ENCODE data around the gene ALDH18A1.
"Not testable (repeated sequence)": the region's sequence is repeated elsewhere in the genome, so short reads cannot be mapped to it uniquely, and the experiment has no call there.

DNA sequence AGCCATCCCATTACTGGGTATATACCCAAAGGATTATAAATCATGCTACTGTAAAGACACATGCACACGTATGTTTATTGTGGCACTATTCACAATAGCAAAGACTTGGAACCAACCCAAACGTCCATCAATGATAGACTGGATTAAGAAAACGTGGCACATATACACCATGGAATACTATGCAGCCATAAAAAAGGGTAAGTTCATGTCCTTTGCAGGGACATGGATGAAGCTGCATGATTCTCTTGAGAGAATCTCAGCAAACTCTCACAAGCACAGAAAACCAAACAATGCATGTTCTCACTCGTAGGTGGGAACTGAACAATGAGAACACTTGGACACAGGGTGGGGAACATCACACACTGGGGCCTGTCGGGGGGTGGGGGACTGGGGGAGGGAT, 36.1 kb downstream of the ALDH18A1 start:
- TF ChIP-seq, protein P1, sequence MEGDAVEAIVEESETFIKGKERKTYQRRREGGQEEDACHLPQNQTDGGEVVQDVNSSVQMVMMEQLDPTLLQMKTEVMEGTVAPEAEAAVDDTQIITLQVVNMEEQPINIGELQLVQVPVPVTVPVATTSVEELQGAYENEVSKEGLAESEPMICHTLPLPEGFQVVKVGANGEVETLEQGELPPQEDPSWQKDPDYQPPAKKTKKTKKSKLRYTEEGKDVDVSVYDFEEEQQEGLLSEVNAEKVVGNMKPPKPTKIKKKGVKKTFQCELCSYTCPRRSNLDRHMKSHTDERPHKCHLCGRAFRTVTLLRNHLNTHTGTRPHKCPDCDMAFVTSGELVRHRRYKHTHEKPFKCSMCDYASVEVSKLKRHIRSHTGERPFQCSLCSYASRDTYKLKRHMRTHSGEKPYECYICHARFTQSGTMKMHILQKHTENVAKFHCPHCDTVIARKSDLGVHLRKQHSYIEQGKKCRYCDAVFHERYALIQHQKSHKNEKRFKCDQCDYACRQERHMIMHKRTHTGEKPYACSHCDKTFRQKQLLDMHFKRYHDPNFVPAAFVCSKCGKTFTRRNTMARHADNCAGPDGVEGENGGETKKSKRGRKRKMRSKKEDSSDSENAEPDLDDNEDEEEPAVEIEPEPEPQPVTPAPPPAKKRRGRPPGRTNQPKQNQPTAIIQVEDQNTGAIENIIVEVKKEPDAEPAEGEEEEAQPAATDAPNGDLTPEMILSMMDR (IDR thresholded peaks at IDR 0.05) = not testable (repeated sequence)
- TF ChIP-seq, protein P2, sequence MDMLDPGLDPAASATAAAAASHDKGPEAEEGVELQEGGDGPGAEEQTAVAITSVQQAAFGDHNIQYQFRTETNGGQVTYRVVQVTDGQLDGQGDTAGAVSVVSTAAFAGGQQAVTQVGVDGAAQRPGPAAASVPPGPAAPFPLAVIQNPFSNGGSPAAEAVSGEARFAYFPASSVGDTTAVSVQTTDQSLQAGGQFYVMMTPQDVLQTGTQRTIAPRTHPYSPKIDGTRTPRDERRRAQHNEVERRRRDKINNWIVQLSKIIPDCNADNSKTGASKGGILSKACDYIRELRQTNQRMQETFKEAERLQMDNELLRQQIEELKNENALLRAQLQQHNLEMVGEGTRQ (CRISPR knock-in tag; IDR thresholded peaks at IDR 0.05) = not testable (repeated sequence)
- not testable (repeated sequence) for TF ChIP-seq GABPB1 (CRISPR knock-in tag; IDR thresholded peaks at IDR 0.05); ATF3 (CRISPR knock-in tag; conservative IDR thresholded peaks at IDR 0.05)

All from WTC11 (cell line).